ENCODE results near the gene GALNT12.

GRCh38 chr9:98836206-98836605 lies 28.7 kb downstream of the GALNT12 start:
- TF ChIP-seq, protein P1, sequence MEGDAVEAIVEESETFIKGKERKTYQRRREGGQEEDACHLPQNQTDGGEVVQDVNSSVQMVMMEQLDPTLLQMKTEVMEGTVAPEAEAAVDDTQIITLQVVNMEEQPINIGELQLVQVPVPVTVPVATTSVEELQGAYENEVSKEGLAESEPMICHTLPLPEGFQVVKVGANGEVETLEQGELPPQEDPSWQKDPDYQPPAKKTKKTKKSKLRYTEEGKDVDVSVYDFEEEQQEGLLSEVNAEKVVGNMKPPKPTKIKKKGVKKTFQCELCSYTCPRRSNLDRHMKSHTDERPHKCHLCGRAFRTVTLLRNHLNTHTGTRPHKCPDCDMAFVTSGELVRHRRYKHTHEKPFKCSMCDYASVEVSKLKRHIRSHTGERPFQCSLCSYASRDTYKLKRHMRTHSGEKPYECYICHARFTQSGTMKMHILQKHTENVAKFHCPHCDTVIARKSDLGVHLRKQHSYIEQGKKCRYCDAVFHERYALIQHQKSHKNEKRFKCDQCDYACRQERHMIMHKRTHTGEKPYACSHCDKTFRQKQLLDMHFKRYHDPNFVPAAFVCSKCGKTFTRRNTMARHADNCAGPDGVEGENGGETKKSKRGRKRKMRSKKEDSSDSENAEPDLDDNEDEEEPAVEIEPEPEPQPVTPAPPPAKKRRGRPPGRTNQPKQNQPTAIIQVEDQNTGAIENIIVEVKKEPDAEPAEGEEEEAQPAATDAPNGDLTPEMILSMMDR (tag by site-specific recombination; IDR thresholded peaks at IDR 0.05) = no peak
- TF ChIP-seq, protein P2, sequence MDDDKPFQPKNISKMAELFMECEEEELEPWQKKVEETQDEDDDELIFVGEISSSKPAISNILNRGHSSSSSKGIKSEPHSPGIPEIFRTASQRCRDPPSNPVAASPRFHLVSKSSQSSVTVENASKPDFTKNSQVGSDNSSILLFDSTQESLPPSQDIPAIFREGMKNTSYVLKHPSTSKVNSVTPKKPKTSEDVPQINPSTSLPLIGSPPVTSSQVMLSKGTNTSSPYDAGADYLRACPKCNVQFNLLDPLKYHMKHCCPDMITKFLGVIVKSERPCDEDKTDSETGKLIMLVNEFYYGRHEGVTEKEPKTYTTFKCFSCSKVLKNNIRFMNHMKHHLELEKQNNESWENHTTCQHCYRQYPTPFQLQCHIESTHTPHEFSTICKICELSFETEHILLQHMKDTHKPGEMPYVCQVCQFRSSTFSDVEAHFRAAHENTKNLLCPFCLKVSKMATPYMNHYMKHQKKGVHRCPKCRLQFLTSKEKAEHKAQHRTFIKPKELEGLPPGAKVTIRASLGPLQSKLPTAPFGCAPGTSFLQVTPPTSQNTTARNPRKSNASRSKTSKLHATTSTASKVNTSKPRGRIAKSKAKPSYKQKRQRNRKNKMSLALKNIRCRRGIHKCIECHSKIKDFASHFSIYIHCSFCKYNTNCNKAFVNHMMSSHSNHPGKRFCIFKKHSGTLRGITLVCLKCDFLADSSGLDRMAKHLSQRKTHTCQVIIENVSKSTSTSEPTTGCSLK (tag by site-specific recombination; IDR thresholded peaks at IDR 0.05) = no peak
- TF ChIP-seq KLF1 (tag by site-specific recombination; IDR thresholded peaks at IDR 0.05) = no peak
- TF ChIP-seq SALL2 (tag by site-specific recombination; IDR thresholded peaks at IDR 0.05; ENCODE audit: borderline replicate concordance) = no peak
- no peak for TF ChIP-seq ZNF324 (tag by site-specific recombination; IDR thresholded peaks at IDR 0.05)

Measured in HEK293 (cell line).